H54 (cell line): Measurements from ENCODE around the gene DLGAP1.

ENCODE experiments used
- DNase-seq: peaks from one replicate; pipeline ENCODE4 v3.0.0; 2011; ENCODE audit warnings: low spot score, mixed read lengths; ENCODE audit not compliant: insufficient read length
- FAIRE-seq: peaks from 3 replicates; lab custom pipeline; 2011; peaks lifted over from hg19 to GRCh38; lab: Jason Lieb, UNC
- POLR2A ChIP-seq: IDR thresholded peaks from 2 replicates; pipeline ENCODE4 v1.6.1; 2011; ENCODE audit warnings: low read depth, mild to moderate bottlenecking, low read length

DLGAP1 gene

GRCh38 chr18:3450012-3450798 lies 1004.9 kb downstream of the DLGAP1 start, which contains the start of gene TGIF1:
Gene TGIF1 (plus strand): TSS chr18:3450172. CDS start chr18:3450490, 318 bp downstream.
- TF ChIP-seq POLR2A, result peak; percentile 81
- FAIRE-seq (no peak), DNase-seq (peak; percentile 21)

- TF ChIP-seq POLR2A, result no peak
- peak; percentile 35 for DNase-seq
- no peak for FAIRE-seq
These were observed 1005.5 kb downstream of the DLGAP1 start for GRCh38 chr18:3449512-3450011.

- peak; percentile 43 for TF ChIP-seq POLR2A
- FAIRE-seq (no peak), DNase-seq (no peak)
These were observed 1006.1 kb downstream of the DLGAP1 start for GRCh38 chr18:3448838-3449511.

- DNase-seq (peak; percentile 74), FAIRE-seq (peak; percentile 87)
- TF ChIP-seq POLR2A, result peak; percentile 61
These were observed 1006.9 kb downstream of the DLGAP1 start for GRCh38 chr18:3447895-3448837.

GRCh38 chr18:3447068-3447894 lies 1007.8 kb downstream of the DLGAP1 start:
- no peak for DNase-seq
- peak; percentile 79 for FAIRE-seq
- no peak for TF ChIP-seq POLR2A
